ENCODE measurements around the gene ACOT11. TPM values are rescaled to one million over a fixed set of nuclear protein-coding genes. Genes with fewer than 3 reads are reported as not detected.
A peak's percentile ranks its signal among the peaks of the same experiment; 100 is the strongest.

The ACOT11 gene
- total and polyA plus RNA-seq, 2 of the 13 experiments (the other 11 are each of a cell fraction or from before 2014, with no cell fraction given) = 2.6 to 3.3 TPM

- TF ChIP-seq JARID2 (CRISPR knock-in tag; IDR thresholded peaks at IDR 0.05; ENCODE audit: insufficient replicate concordance) (no peak), ZNF562 (CRISPR knock-in tag; IDR thresholded peaks at IDR 0.05; ENCODE audit: borderline replicate concordance) (no peak), TP53 (CRISPR knock-in tag; conservative IDR thresholded peaks at IDR 0.05) (0 out of 2 replicates have a peak, but pooled peaks have one; percentile 50), CERS6 (CRISPR knock-in tag; IDR thresholded peaks at IDR 0.05) (no peak), NFRKB (IDR thresholded peaks at IDR 0.05) (no peak), FOSL1 (CRISPR knock-in tag; IDR thresholded peaks at IDR 0.05; ENCODE audit: borderline replicate concordance) (peak; percentile 34; the same call in 1 of the 2 replicates), SPEN (CRISPR knock-in tag; IDR thresholded peaks at IDR 0.05; ENCODE audit: low read depth) (peak; percentile 64), BATF2 (CRISPR knock-in tag; IDR thresholded peaks at IDR 0.05) (peak; percentile 69; the same call in 1 of the 2 replicates), ZNF777 (CRISPR knock-in tag; IDR thresholded peaks at IDR 0.05) (peak; percentile 99), ZNF549 (CRISPR knock-in tag; IDR thresholded peaks at IDR 0.05) (no peak), ZNF781 (CRISPR knock-in tag; IDR thresholded peaks at IDR 0.05; ENCODE audit: borderline replicate concordance, not compliant biosample characterization) (no peak), ZNF205 (CRISPR knock-in tag; IDR thresholded peaks at IDR 0.05) (no peak), RNF219 (CRISPR knock-in tag; IDR thresholded peaks at IDR 0.05) (no peak), KDM6A (CRISPR knock-in tag; IDR thresholded peaks at IDR 0.05; ENCODE audit: low read depth) (no peak), LRRFIP1 (CRISPR knock-in tag; conservative IDR thresholded peaks at IDR 0.05) (no peak), ZNF276 (CRISPR knock-in tag; IDR thresholded peaks at IDR 0.05; ENCODE audit: low read depth) (no peak; the same call in 1 of the 2 replicates), ZNF138 (CRISPR knock-in tag; IDR thresholded peaks at IDR 0.05; ENCODE audit: low read depth) (no peak), HNRNPUL1 (IDR thresholded peaks at IDR 0.05; ENCODE audit: low read depth, low read length) (no peak), ZNF792 (CRISPR knock-in tag; IDR thresholded peaks at IDR 0.05) (peak; percentile 11; the same call in 1 of the 2 replicates), TBX2 (CRISPR knock-in tag; IDR thresholded peaks at IDR 0.05; ENCODE audit: borderline replicate concordance) (peak; percentile 90; the same call in 1 of the 2 replicates), RFX3 (CRISPR knock-in tag; IDR thresholded peaks at IDR 0.05) (no peak), KLF6 (CRISPR knock-in tag; IDR thresholded peaks at IDR 0.05) (peak; percentile 27; the same call in 1 of the 2 replicates)
Observed at GRCh38 chr1:54542120-54542961, 5.7 kb upstream of the ACOT11 start (continued).

All from HepG2 (cell line).